Gastrocnemius medialis (tissue), 4 donors: ENCODE results near the gene RASSF10.

Experiments used
- CTCF ChIP-seq, 5 experiments: fragments of 450-650 bp in 3 of 5; fragments of 200-600 bp in 2 of 5; sonication (generic) in 2 of 5; IDR thresholded peaks in 4 of 5; conservative IDR thresholded peaks in 1 of 5; 1 replicate in 4 of 5; 2 replicates in 1 of 5; pipeline ENCODE4 v1.5.1; 2016 to 2019; ENCODE audit warnings: antibody characterized with exemption in 5 of 5, mild to moderate bottlenecking in 3 of 5, moderate library complexity in 3 of 5
- POLR2A ChIP-seq, 2 donors: fragments of 450-650 bp; IDR thresholded peaks; one replicate each; pipeline ENCODE4 v1.6.1; 2017; ENCODE audit warnings: antibody characterized with exemption in 2 of 2, mild to moderate bottlenecking in 2 of 2, moderate library complexity in 2 of 2

GRCh38 chr11:12993626-12994025 is 15.5 kb upstream of the RASSF10 start:
- TF ChIP-seq CTCF (IDR thresholded peaks at IDR 0.05 in 4 of 5, conservative IDR thresholded peaks at IDR 0.05 in 1 of 5) (no peak), POLR2A (IDR thresholded peaks at IDR 0.05) (no peak)
